Stimulated activated effector memory CD8-positive, alpha-beta T cell treated with anti-CD3 and anti-CD28 coated beads, Interleukin-12 subunit alpha, Interleukin-12 subunit beta, amount 100 ng/mL, for 72 hours (primary cell): ENCODE measurements around the gene FLRT2.

Source experiments
- ATAC-seq: fragments of 150-1000 bp; cut with Tn5 transposase; 2 replicates; pipeline ENCODE4 v1.10.0; 2021
- DNase-seq, 2 donors: peaks; one replicate each; pipeline ENCODE4 v3.0.0; 2021 to 2022; ENCODE audit warnings: low spot score in 2 of 2
- H3K27ac Mint-ChIP-seq: one replicate; pipeline ENCODE4 v1.8.0; 2022; ENCODE audit warnings: mild to moderate bottlenecking, mixed read lengths
- H3K36me3 Mint-ChIP-seq: one replicate; pipeline ENCODE4 v1.8.0; 2022; ENCODE audit warnings: mild to moderate bottlenecking, mixed read lengths
- H3K4me1 Mint-ChIP-seq: one replicate; pipeline ENCODE4 v1.8.0; 2022; ENCODE audit warnings: mixed read lengths
- H3K4me3 Mint-ChIP-seq: one replicate; pipeline ENCODE4 v1.8.0; 2022; ENCODE audit warnings: mild to moderate bottlenecking, mixed read lengths
- H3K9me3 Mint-ChIP-seq: one replicate; pipeline ENCODE4 v1.8.0; 2022; ENCODE audit warnings: mixed read lengths

FLRT2 gene

GRCh38 chr14:85523624-85524023 is 6.3 kb upstream of the FLRT2 start:
- Mint-ChIP-seq H3K36me3 (no peaks in the 10 kb centered on the region), H3K27ac (no peak overlapping the region)

DNA sequence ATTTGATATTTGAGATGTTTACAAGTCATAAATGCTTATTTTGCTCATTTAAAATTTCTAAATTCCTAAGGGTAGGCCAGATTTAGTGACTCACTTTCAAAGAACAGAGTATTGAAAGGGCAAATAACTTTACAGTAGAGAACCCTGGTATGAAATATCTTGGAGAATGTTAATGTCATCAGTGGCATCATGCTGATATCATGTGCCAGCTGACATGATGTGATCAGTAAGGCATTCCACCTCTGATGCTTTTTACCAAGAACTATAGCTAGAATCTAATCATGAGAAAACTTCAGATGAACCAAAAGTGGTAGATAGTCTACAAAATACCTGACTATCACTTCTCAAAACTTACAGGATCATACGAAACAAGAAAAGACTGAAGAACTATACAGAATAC is 2.9 kb upstream of the FLRT2 start:
- no peaks in the 10 kb centered on the region for H3K36me3 Mint-ChIP-seq
- ATAC-seq: no peak
- H3K27ac Mint-ChIP-seq: no peak overlapping the region
- H3K4me1 Mint-ChIP-seq: no peaks in the 10 kb centered on the region
- peaks cover 4% of the 10 kb centered on the region for H3K9me3 Mint-ChIP-seq
- no peak for DNase-seq
- H3K4me3 Mint-ChIP-seq: no peak overlapping the region

More at GRCh38 chr14:85523624-85524023, 6.3 kb upstream of the FLRT2 start:
- H3K9me3 Mint-ChIP-seq: peaks cover 4% of the 10 kb centered on the region
- ATAC-seq (no peak), DNase-seq (no peak)
- no peak overlapping the region for H3K4me3 Mint-ChIP-seq
- H3K4me1 Mint-ChIP-seq: no peaks in the 10 kb centered on the region

DNA sequence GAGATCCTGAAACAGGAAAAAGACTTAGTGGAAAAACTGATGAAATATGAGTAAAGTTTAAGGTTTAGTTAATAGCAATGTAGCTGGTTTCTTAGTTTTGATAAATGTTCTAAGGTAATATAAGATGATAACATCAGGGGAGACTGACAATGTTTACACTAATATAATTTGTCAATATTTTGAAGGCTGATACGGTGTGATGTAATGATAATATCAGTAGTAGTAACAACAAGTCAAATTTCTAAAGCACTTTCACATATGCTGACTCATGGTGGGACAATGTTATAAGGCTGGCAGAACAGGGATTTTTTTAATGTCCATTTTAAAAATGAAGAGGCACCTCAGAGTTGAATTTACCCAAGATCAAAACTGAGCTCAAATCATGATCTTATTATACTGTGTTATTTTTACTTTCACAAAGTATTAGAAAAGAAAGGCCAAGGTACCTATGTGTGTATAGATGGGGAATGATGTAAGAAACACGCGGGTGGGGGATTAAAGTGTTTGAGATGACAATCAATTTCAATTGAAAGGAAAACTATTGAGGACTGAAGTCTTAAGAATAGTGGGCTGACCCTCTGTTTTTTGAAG is 2.4 kb upstream of the FLRT2 start:
- Mint-ChIP-seq H3K4me3 (no peak overlapping the region), H3K4me1 (no peaks in the 10 kb centered on the region), H3K36me3 (peaks cover 3% of the 10 kb centered on the region), H3K9me3 (peaks cover 2% of the 10 kb centered on the region), H3K27ac (no peak overlapping the region)
- no peak for ATAC-seq
- no peak for DNase-seq

DNA sequence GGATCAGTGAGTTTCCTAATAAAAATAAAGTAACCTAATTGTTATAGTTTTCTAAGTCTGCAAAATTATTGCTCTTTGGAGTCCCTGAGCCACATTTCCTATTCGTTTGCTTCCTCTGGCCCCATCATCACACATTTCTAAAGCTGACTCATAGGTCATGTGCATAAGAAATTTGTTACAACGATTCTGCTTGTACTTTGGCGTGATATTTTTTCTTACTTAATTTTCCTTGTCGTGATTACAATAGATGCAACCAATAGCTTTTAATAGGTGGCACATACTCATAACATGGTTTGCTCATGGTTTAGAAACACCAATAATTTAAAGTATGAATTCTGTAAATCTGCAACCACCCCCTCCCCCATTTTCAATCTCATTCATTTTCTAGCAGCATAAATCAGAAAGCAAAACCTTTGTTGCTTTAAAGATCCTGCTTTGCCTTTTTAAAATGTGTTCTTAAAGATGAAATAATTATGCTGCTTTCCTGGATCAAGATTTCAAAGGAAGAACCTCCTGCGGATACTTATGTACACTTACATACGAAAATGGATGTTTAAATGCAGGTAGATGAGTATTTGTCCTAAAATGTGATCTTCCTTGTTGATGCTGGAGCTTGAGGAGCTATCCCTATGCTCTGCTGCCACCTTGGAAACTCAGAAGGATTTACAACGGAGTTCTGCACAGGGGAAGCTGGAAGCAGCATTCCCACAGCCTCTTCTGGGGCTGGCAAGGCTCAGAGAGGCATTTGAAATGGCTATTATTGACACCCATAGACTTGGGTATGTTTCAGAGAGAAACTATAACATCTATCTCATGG is 1.7 kb upstream of the FLRT2 start:
- DNase-seq (no peak), ATAC-seq (no peak)
- H3K36me3 Mint-ChIP-seq: peaks cover 7% of the 10 kb centered on the region
- H3K4me1 Mint-ChIP-seq: no peaks in the 10 kb centered on the region
- no peaks in the 10 kb centered on the region for H3K9me3 Mint-ChIP-seq
- no peak overlapping the region for H3K27ac Mint-ChIP-seq
- no peak overlapping the region for H3K4me3 Mint-ChIP-seq

GRCh38 chr14:85528897-85529631 is 880 bp upstream of the FLRT2 start:
- no peaks in the 10 kb centered on the region for H3K9me3 Mint-ChIP-seq
- no peaks in the 10 kb centered on the region for H3K4me1 Mint-ChIP-seq
- no peak overlapping the region for H3K4me3 Mint-ChIP-seq
- H3K36me3 Mint-ChIP-seq: peaks cover 7% of the 10 kb centered on the region
- ATAC-seq: no peak
- DNase-seq: no peak
- H3K27ac Mint-ChIP-seq: no peak overlapping the region

DNA sequence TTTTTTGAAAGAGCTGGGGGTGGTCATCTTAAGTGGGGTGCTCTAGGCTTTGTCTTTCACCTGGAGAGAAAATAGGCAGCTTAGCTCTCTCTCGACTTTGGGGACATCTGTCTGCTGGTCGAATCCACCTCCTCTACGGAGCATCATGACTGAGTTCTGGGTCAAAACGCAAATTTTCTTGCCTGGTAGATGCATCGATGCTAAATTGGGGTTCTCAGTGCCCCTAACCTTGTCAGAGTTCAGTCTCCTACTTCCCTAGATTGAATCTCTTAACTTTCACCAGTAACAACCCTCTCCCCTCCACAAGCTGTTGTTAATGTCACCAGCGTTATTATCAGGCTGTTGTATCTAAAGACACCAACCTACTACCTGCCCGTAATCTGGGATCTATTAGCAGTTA is 682 bp downstream of the FLRT2 start:
- peaks cover 7% of the 10 kb centered on the region for H3K36me3 Mint-ChIP-seq
- no peaks in the 10 kb centered on the region for H3K4me1 Mint-ChIP-seq
- no peak overlapping the region for H3K4me3 Mint-ChIP-seq
- DNase-seq (no peak), ATAC-seq (no peak)
- no peaks in the 10 kb centered on the region for H3K9me3 Mint-ChIP-seq
- H3K27ac Mint-ChIP-seq: no peak overlapping the region

DNA sequence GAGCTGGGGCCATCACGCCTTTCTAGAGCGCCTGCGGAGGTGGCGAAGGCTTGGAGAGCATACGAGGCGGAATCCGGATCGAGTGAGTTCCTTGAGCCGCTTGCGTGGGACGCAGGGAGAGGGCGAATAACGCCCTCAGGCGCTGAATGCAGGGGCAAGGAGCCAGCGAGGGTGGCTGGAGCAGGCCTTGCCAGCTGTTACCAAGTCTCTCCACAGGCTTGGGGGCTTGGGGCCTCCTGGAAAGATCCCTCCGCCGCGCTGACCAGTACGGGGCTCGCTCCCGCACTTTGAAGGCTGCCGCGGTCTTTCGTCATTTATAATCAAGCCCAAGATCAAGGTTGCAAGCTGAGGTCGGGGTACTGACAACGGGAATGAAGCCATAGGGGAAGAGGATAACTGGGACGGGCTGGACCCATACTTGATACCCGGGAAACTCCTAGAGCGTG is 1.2 kb downstream of the FLRT2 start:
- Mint-ChIP-seq H3K4me3 (no peak overlapping the region), H3K27ac (no peak overlapping the region)
- ATAC-seq: no peak

GRCh38 chr14:85531587-85532373 is 1.8 kb downstream of the FLRT2 start:
- no peaks in the 10 kb centered on the region for H3K9me3 Mint-ChIP-seq
- peak overlapping the region; percentile 19 for H3K4me3 Mint-ChIP-seq
- H3K27ac Mint-ChIP-seq: no peak overlapping the region
- DNase-seq (no peak), ATAC-seq (no peak)
- H3K36me3 Mint-ChIP-seq: peaks cover 7% of the 10 kb centered on the region
- H3K4me1 Mint-ChIP-seq: no peaks in the 10 kb centered on the region

More for the DNA sequence above, 1.2 kb downstream of the FLRT2 start:
- no peak for DNase-seq
- Mint-ChIP-seq H3K9me3 (no peaks in the 10 kb centered on the region), H3K36me3 (peaks cover 7% of the 10 kb centered on the region), H3K4me1 (no peaks in the 10 kb centered on the region)

DNA sequence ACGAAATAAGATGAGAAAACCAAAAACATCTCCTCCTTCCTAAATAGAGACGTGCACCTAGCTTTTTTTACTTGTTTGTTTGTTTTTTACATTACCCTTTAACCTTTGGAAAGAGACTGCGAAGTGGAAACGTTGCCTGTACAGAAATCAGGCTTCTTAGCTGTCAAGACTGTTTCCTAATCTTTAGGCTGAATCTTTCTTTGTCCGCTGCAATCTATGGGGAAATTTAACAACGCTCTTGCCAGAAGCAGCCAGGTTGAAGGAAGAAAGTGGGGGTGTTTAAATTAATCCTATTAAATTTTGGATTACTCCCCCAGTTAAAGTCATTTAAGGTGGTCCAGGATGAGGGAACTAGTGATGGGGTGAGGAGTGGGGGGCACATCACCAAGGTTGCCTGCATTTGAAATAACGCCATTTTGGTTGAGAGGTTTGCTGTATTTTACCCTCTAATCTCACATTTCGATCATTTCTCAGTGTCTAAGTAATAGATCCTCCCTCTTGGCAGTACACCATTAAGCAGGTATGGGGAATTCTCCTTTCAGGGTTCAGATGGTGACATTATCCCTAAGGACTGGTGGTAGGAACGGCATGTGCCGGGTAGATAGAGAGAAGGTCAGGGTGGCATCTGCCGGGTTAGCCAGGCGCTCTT is 2.6 kb downstream of the FLRT2 start:
- ATAC-seq (no peak), DNase-seq (no peak)
- H3K4me1 Mint-ChIP-seq: no peaks in the 10 kb centered on the region
- no peak overlapping the region for H3K4me3 Mint-ChIP-seq
- no peaks in the 10 kb centered on the region for H3K9me3 Mint-ChIP-seq
- peaks cover 7% of the 10 kb centered on the region for H3K36me3 Mint-ChIP-seq
- no peak overlapping the region for H3K27ac Mint-ChIP-seq

- Mint-ChIP-seq H3K36me3 (peaks cover 7% of the 10 kb centered on the region), H3K4me1 (no peaks in the 10 kb centered on the region), H3K4me3 (no peak overlapping the region), H3K27ac (no peak overlapping the region), H3K9me3 (no peaks in the 10 kb centered on the region)
- DNase-seq (no peak), ATAC-seq (no peak)
These were observed 3.3 kb downstream of the FLRT2 start for GRCh38 chr14:85533023-85533860.

DNA sequence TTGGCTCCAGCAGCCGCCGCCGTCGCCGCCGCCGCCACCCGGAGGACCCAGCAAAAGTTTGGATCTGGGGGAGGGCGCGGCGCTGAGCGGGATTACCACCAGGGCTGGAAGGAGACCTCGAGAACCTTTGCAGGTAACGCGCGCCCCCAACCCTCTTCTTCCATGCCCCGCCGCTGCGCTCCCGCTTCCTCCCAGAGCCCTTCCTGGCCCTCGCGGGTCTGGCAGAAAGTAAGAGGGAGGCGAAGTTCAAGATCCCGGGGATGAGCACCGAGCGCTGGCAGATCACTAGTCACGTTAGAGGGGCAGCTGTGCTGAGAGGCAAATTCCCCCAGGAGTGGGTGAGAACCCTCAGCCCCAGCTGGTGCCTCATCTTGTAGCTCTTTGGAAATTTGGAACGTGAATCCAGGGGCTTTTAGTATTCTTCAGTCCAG is 3.9 kb downstream of the FLRT2 start:
- Mint-ChIP-seq H3K4me3 (no peak overlapping the region), H3K27ac (no peak overlapping the region), H3K36me3 (peaks cover 7% of the 10 kb centered on the region), H3K4me1 (no peaks in the 10 kb centered on the region), H3K9me3 (no peaks in the 10 kb centered on the region)
- DNase-seq: no peak
- no peak for ATAC-seq

DNA sequence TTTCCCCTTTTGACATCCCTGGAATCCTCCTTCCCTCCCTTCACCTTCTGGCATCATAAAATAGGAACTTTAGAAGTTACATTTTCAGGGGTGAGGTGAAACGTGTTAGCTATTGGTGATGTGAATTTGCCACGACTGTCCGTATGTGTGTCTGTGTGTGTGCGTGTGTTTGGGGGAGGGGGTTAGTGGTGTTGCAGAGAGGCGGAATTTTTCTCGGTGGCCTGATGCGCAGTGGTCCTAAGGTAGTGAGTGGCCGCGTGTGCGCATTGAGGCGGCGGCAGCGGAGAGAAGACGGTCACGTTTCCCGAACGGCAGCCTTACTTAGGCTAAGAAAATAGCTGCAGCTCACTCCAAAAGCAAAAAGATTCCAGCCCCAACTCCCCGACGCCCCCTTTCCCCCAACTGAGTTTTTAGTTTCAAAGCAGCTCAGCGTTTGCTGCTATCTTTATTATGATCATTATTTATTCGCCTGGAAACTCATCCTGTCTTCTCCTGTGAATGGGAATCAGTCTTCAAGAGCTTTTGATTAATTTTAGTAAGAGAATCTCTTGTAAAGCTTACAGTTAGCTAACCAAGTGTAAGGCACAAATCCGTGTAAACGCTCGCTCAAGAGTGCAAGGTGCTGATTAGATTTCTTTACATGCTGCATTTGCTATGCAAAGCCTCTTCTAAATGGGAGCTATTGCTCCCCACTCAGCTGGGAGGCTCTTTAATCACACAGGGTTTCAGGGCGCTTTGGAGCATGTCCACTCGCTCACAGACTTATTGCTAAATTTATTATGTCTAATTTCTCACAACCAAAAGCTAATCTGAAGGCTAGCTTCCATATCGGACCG is 4.7 kb downstream of the FLRT2 start:
- H3K27ac Mint-ChIP-seq: no peak overlapping the region
- DNase-seq: no peak
- H3K9me3 Mint-ChIP-seq: no peaks in the 10 kb centered on the region
- peaks cover 7% of the 10 kb centered on the region for H3K36me3 Mint-ChIP-seq
- H3K4me1 Mint-ChIP-seq: no peaks in the 10 kb centered on the region
- ATAC-seq: no peak
- no peak overlapping the region for H3K4me3 Mint-ChIP-seq

DNA sequence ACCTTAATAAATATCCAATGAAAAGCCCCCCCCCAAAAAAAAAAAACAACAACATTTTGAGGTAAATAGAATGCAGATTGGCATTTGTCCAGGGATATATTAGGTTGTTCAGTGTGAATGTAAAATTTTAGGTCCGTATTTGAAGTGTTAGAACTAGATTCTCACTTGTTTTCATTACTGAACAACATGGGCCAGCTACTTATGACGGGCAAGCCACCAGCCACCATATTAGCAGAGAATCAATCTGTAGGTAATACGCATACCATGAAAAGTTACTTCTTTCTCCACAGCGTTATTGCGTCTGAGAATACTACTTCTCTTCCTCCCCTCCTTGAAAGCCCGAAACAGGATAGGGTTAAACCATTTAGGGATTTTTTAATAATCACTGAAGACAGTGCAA is 5.4 kb downstream of the FLRT2 start:
- ATAC-seq: no peak
- no peak overlapping the region for H3K27ac Mint-ChIP-seq
- peaks cover 7% of the 10 kb centered on the region for H3K36me3 Mint-ChIP-seq
- DNase-seq: no peak
- H3K4me3 Mint-ChIP-seq: no peak overlapping the region
- H3K4me1 Mint-ChIP-seq: no peaks in the 10 kb centered on the region
- no peaks in the 10 kb centered on the region for H3K9me3 Mint-ChIP-seq
